MCF 10A (cell line): ENCODE data around the gene UGT3A1. TPM values are rescaled to one million over a fixed set of nuclear protein-coding genes. Genes with fewer than 3 reads are reported as not detected.

Source experiments
- BruUV-seq: library from RNA; stranded (reverse); fragments of 400-500 nt; replicated peaks from 2 replicates; lab custom pipeline; 2021; lab: Mats Ljungman, UMichigan
- CTCF ChIA-PET: fragments of 300-600 bp; sonication (Branson Sonifier 250); formaldehyde crosslinking; extraction: SDS; loops from one replicate; lab custom pipeline; 2021; ENCODE audit warnings: antibody characterized with exemption, inconsistent platforms; lab: Yijun Ruan, JAX
- POLR2A ChIA-PET: fragments of 300-600, 350-650 bp; sonication (Branson Sonifier 250); formaldehyde crosslinking; extraction: SDS; loops from one replicate; lab custom pipeline; 2020; ENCODE audit warnings: antibody characterized with exemption, inconsistent platforms; lab: Yijun Ruan, JAX
- DNase-seq: peaks from one replicate; pipeline ENCODE4 v3.0.0-alpha.2; 2018; ENCODE audit not compliant: unreplicated experiment
- H3K27ac Mint-ChIP-seq: one replicate; pipeline ENCODE4 v1.8.0; 2022; ENCODE audit warnings: mild to moderate bottlenecking, low read depth, mixed read lengths; ENCODE audit not compliant: unreplicated experiment
- H3K27me3 Mint-ChIP-seq: one replicate; pipeline ENCODE4 v1.8.0; 2022; ENCODE audit warnings: mixed read lengths; ENCODE audit not compliant: insufficient read depth, unreplicated experiment
- H3K36me3 Mint-ChIP-seq: one replicate; pipeline ENCODE4 v1.8.0; 2022; ENCODE audit warnings: mild to moderate bottlenecking, moderate library complexity, mixed read lengths; ENCODE audit not compliant: insufficient read depth, unreplicated experiment
- H3K4me1 Mint-ChIP-seq: one replicate; pipeline ENCODE4 v1.8.0; 2022; ENCODE audit warnings: mixed read lengths; ENCODE audit not compliant: insufficient read depth, unreplicated experiment
- H3K4me3 Mint-ChIP-seq: one replicate; pipeline ENCODE4 v1.8.0; 2022; ENCODE audit warnings: mild to moderate bottlenecking, moderate library complexity, mixed read lengths; ENCODE audit not compliant: unreplicated experiment
- H3K9me3 Mint-ChIP-seq: one replicate; pipeline ENCODE4 v1.8.0; 2022; ENCODE audit warnings: mixed read lengths; ENCODE audit not compliant: unreplicated experiment
- intact Hi-C: fragments of 100-400 bp; cut with micrococcal nuclease; formaldehyde crosslinking; loops from 2 replicates; pipeline ENCODE4 v1.14.1; 2022
- total RNA-seq: library from RNA; stranded (reverse); gene quantifications from 2 replicates; pipeline ENCODE4 v1.2.3, GENCODE V29; 2022
- TF ChIP-seq, protein P1 (sequence below): fragments of 200-600 bp; IDR thresholded peaks from one replicate; pipeline ENCODE4 v1.8.0; 2022; ENCODE audit warnings: antibody characterized with exemption, mild to moderate bottlenecking; ENCODE audit not compliant: unreplicated experiment

UGT3A1 gene
- total RNA-seq, 1 experiment from 2014 or later, result not detected

DNA sequence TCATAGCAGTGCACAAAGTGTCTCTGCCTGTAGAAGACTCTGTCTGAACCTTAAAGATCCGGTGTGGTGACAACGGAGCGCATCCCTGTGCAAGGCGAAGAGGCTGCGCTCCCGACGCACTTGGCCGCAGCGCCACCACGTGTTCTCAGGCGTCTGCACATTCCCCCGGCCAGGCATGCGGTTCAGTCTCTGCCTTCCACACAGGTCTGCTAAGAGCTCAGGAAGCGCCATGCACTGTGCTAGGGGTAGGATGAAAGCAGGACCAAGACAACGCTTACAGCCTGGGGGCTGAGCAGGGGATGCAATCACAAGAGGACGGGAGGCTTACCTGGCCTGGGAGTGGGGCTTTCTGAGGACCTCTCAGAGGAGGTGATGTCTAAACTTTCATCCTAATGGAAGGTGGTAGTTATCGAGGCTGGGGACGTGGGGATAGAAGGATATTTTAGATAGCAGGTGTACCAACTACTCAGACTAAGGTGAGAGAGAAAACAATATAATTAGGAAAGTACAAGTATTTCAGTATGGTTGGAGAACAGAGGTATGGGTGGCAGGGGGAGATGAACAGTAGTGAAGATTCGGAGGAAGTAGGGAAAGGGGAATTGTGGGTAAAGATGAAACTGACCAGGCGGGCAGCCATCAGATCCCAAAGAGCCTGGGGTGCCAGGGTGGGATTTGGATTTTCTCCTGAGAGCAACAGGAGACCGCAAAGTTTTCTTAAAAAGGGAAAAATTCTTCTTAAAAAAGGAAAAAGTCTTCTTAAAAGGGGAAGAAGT, 66.1 kb downstream of the UGT3A1 start:
- Mint-ChIP-seq H3K27me3 (peaks cover 39% of the 10 kb centered on the region), H3K36me3 (no peaks in the 10 kb centered on the region), H3K4me1 (peaks cover 30% of the 10 kb centered on the region), H3K4me3 (peak overlapping the region; percentile 43), H3K27ac (no peak overlapping the region), H3K9me3 (no peaks in the 10 kb centered on the region)
- TF ChIP-seq, protein P1, sequence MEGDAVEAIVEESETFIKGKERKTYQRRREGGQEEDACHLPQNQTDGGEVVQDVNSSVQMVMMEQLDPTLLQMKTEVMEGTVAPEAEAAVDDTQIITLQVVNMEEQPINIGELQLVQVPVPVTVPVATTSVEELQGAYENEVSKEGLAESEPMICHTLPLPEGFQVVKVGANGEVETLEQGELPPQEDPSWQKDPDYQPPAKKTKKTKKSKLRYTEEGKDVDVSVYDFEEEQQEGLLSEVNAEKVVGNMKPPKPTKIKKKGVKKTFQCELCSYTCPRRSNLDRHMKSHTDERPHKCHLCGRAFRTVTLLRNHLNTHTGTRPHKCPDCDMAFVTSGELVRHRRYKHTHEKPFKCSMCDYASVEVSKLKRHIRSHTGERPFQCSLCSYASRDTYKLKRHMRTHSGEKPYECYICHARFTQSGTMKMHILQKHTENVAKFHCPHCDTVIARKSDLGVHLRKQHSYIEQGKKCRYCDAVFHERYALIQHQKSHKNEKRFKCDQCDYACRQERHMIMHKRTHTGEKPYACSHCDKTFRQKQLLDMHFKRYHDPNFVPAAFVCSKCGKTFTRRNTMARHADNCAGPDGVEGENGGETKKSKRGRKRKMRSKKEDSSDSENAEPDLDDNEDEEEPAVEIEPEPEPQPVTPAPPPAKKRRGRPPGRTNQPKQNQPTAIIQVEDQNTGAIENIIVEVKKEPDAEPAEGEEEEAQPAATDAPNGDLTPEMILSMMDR, result peak; percentile 88
- DNase-seq, result peak; percentile 81
- ChIA-PET POLR2A (interaction anchor here (0.6 to 1.4 kb wide), 3 partner anchors 143 to 274 kb away, joined by 3 to 4 read pairs (median 3); no protein-coding TSS in a partner anchor), CTCF (interaction anchor here (0.6 to 9.8 kb wide), 66 partner anchors 9 to 1410 kb away, joined by 3 to 233 read pairs (median 4); partner anchors contain the start of genes CAPSL, PRLR and SPEF2)
- intact Hi-C loops, result loop anchor here (1.0 to 5.0 kb wide), 5 partner anchors 148 to 968 kb away; no protein-coding TSS in a partner anchor
- BruUV-seq, result no TSS peak

DNA sequence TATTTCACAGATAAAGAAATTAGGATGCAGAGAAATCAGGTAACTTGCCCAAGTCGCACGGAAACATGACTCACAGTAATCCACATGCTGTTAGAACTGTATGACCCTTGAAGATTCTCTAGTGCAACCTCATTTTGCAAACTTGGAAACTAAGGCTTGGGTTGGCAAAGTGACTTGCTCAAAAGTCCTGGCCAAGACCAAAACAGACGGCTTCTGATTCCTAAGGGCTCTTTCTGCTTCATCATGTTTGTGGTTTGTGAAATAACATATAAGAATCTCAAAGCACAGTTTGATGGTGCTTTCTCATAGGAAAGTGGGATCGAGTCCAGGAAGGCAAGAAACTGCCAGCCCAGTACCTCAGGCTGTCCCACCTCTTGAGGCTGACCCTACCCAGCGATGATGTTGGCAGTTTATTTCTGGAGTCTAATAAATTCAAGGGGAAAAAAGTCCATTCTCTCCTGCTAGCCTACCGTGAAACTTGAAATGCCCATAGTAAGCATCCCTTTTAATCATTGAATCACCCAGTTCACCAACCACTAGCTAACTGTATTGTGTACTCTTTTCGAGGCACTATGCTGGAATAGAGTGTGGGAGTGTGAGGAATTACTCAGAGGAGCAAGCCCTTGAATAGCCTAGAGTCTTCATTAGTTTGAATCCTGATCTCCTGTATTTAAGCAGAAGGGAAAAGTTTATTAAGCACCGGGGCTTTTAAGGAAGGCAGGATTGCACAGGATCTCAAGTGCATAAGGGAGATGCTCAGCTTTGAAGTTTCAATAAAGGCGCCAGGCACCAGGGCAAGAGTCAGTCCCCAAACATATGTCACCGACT, 66.9 kb downstream of the UGT3A1 start:
- ChIA-PET CTCF (interaction anchor here (0.5 to 9.8 kb wide), 42 partner anchors 8 to 1448 kb away, joined by 3 to 233 read pairs (median 4); partner anchors contain the start of genes PRLR and SPEF2), POLR2A (interaction anchor here (0.6 to 1.4 kb wide), 3 partner anchors 144 to 274 kb away, joined by 3 to 4 read pairs (median 3); no protein-coding TSS in a partner anchor)
- Mint-ChIP-seq H3K4me3 (peak overlapping the region; percentile 43), H3K9me3 (peaks cover 7% of the 10 kb centered on the region), H3K36me3 (peaks cover 2% of the 10 kb centered on the region), H3K27me3 (peaks cover 39% of the 10 kb centered on the region), H3K4me1 (peaks cover 36% of the 10 kb centered on the region), H3K27ac (no peak overlapping the region)
- peak; percentile 82 for DNase-seq
- intact Hi-C loops, result no loop called here
- BruUV-seq, result no TSS peak
- TF ChIP-seq, protein P1, result no peak

DNA sequence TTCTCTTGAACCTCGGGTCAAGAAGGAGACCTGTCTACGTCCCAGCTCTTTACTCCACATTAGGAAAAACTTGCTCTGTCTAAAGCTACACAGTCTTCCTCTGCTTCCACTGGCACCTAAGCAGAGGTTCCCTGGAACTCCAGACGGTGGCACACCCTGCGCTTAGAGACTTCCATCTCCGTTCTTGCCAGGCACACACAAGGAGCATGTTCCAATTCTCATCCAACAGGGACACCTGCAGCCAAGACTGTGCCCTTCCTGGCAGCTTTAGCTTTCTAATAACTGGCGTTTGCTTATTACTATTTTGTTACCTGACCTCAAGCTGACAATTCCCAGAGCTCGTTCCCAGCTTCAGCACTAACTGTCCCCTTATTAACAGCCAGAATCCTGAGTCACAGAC, 68.7 kb downstream of the UGT3A1 start:
- Mint-ChIP-seq H3K36me3 (peaks cover 5% of the 10 kb centered on the region), H3K9me3 (peaks cover 8% of the 10 kb centered on the region), H3K4me1 (peaks cover 49% of the 10 kb centered on the region), H3K27me3 (peaks cover 25% of the 10 kb centered on the region), H3K4me3 (no peak overlapping the region), H3K27ac (no peak overlapping the region)
- intact Hi-C loops, result no loop called here
- no peak for DNase-seq
- TF ChIP-seq, protein P1, result no peak
- ChIA-PET CTCF (interaction anchor here (1.2 to 6.9 kb wide), 3 partner anchors 144 to 692 kb away, joined by 3 to 160 read pairs (median 9); partner anchors contain the start of gene PRLR), POLR2A (no interaction called here)
- no TSS peak for BruUV-seq
